ENCODE measurements around the gene HSPA2.
"Not testable (repeated sequence)": the region's sequence is repeated elsewhere in the genome, so short reads cannot be mapped to it uniquely, and the experiment has no call there.

HSPA2 gene

DNA sequence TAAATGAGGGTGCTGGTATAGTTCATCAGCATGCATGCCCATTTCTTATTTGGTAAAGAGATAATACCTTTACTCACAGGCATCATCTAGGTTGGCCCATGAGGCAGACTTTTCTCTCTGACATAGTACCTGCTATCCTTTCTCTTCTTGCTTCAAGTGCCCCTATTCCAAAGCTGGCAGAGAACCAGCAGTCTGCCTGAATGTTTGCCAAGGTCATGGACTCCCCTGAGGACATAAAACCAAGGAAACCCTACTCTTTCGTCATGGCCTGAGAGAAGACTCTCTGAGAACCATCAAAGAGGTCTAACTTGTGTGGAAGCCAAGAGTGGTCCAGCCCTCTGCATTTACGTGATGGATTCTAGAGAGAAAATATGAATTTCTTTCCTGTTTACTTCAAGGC is 21.1 kb downstream of the HSPA2 start:
- no peak for DNase-seq (ENCODE audit: low read depth, low spot score)

DNA sequence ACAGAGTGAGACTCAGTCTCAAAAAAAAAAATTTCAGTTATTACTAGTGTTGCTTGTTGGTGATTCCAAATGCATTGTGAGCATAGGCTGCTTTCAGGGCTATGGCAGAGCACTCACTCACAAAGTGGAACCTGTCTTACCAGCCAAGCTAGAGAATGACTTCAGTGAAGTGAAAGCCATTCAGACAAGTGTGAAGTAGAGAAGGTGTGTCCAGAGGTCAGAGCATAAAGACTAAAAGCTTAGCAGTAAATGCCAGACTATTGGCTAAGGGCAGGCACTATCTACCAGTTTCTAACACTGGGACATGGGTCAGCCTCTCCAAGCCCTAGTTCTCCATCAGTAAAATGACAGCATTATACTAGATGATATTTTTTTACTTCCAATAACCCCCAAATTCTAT is 21.9 kb downstream of the HSPA2 start:
- no peak for DNase-seq (ENCODE audit: low read depth, low spot score)

DNA sequence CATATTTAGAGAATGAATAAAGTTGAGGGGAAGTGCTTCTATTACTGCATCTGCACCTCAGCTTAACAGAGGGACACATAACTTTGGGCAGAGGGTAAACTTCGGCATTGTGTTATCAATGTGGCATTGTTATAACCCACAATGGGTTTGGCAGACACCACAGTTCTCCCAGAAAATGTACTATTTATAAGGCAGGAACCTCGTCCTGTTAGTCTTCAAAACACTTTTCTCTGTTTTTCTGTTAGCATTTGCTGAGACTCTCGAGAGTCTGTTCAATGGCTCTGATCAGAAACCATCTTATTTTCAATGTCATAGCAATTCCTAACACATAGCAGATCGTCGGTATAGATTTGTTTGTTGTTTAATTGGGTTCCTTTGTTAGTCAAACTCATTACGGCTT is 23.2 kb downstream of the HSPA2 start:
- no peak for DNase-seq (ENCODE audit: low read depth, low spot score)

DNA sequence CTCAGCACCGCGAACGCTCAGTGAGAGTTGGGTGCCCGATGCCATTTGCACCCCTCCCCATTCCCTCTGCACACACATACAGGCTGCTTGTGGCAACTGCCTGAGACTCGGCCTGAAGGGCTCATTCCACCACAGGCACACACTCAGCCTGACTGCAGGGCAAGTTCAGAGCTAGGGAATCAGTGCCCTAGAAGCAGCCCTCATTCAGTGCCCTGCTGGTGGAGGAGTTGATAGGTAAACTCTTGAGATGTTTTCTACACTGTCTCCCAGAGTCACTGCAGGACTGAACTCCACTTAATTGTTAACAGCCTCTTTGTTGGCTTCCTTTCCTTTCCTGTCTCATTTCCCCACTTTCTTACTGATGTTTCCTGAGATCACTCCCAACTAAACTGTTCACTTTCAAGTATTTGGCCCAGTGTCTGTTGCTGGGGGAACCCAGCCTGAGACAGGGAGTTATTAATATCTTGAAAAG is 26.1 kb downstream of the HSPA2 start:
- DNase-seq (ENCODE audit: low read depth, low spot score): no peak

DNA sequence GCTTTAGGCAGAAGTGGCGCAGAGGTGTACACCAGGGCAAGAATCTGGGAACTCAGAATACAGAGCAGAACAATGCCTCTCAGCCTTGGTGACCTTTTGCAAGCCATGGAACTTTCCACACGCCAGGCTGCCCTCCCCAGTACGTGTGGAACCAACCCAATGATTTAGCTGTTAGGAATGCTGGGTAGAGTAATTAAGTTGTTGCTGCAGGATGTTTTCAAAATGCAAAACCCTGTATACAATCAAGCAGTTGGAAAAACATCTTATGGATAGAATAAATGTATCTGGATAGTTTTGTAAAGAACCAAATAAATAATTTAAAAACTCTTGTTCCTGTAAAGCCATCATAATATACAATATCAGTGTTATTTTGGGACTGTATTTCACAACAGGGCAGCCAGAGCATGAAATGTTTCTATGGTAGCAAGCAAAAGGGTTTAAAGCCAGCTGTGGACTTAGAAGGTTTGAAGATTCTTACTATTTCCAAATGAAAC is 28.6 kb downstream of the HSPA2 start:
- peak; percentile 50 for DNase-seq (ENCODE audit: low read depth, low spot score)

DNA sequence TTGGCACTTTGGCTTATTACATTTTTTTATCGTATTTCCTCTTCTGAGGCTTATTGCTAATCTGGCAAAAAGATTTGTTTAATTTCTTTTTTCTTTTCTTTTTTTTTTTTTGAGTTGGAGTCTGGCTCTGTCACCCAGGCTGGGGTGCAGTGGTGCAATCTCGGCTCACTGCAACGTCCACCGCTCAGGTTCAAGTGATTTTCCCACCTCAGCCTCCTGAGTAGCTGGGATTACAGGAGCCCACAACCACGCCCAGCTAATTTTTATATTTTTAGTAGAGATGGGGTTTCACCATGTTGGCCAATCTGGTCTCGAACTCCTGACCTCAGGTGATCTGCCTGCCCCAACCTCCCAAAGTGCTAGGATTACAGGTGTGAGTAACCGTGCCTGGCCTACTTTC is 29.1 kb downstream of the HSPA2 start:
- DNase-seq (ENCODE audit: low read depth, low spot score): not testable (repeated sequence)

DNA sequence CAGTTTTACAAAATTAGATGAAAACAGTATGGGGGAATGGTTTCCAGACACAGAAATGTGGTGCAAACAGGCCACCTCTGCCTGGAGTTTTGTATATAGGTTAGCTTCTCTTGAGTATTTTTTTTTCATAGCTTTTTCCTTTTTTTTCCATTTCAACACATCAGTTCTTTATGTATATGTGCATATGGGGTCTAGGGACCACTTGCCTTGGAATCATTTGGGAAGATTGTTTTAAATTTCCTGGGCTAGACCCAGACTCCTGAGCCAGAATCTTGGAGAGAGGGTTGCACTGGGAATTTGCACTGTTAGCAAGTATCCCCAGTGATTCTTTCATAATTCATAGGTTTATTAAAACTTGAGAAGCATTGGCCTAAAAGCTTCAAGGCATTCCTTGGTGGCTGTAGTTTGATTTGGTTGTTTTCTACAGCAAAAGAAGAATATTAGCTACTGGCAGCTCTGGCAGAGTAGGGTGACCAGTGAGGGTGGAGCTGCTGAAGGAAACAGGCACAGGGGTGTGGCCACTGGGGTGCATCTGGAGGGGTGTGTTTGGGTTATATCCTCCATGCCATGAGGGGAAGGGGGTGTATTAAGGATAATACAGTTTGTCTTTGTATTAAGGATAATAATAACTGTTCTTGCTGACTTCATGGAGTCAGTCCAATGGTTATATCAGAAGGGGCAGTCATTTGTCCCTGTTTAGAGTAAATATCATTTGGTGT is 32.0 kb downstream of the HSPA2 start:
- DNase-seq (ENCODE audit: low read depth, low spot score): no peak

DNA sequence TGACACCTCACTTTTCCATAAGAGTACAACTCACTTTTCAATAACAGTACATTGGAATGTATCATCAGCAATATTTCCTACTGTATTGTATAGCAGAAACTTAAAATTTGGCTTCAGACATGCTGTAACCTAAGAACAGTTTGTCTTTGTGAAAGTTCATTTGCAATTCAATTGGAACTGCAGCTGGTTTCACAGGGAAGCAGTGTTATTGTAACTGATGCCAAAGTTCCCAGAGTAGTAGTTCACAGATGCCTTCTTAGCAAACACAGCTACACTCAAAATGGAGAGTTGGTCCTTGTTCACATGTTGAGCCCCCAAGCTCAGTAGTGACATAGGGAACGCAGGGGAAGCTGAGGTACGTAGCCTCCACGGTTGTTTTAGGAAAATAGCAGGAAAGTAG is 32.6 kb downstream of the HSPA2 start:
- DNase-seq (ENCODE audit: low read depth, low spot score): no peak

DNA sequence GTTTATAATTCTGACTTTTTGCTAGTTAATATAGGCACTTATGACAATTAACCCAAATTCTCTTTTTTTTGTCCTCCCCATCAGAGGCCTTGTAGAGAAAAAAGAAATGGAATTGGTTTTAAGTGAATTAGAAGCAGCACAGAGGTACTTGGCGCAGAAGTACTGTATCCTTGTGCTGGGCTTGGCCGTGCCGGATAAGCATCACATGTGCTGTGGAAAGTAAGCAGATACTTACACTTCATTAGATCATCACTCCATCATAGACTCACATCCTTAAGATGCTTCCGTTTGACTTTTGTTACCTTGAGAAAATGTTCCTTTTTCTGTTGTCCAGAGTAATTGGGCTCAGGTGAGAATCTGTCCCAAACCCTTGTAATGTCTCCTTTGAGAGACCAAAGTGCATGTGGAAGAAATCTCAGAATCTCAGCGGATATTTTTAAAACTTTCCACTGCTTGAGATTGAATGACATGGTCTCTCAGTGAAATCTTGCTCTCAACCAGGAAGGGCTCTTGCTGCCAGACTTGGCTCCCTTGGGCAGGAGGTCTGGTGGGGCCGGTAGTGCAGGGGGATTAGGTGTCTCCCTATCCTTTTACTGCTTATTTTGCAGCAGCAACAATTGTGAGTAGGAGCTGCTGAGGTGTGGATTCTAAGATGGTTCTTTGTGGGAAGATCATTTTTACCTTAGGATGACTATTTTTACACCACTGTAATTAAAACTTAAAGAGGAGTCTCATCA is 34.0 kb downstream of the HSPA2 start:
- DNase-seq (ENCODE audit: low read depth, low spot score): no peak

DNA sequence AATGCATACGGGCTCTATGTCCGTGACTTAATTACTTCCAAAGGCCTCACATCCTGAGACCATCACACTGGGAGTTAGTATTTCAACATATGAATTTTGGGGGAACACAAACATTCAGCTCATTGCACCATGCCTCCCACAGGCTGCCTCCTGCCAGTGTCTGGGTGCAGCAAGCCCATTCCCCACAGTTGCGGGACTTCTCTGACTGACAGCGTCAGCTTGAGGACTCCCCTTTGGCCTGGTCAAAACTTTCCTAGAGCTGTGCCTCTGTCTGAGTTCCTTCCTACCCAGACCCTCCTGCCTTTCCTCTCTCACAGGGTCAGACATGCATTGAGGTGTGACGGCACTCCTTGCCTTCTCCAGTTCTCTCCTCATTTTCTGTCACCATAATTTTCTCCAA is 36.7 kb downstream of the HSPA2 start:
- no peak for DNase-seq (ENCODE audit: low read depth, low spot score)

DNA sequence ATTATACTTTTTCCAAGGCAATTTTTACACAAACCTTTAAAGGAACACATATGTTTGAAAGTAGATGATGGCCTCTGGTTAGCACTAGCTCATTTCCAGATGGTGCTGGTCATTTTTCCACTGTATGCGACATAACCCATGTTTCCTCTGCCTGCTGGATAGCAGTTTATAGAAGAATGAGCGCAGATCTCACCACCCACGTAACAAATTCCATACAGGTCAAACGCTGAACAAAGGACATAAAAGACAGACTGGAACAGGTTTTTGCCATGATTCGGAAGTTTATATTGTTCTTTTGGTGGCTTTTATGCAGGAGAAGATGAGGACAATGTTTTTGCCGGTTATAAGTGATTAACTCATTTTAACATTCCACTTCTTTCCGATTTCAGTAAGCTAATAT is 39.9 kb downstream of the HSPA2 start:
- no peak for DNase-seq (ENCODE audit: low read depth, low spot score)

DNA sequence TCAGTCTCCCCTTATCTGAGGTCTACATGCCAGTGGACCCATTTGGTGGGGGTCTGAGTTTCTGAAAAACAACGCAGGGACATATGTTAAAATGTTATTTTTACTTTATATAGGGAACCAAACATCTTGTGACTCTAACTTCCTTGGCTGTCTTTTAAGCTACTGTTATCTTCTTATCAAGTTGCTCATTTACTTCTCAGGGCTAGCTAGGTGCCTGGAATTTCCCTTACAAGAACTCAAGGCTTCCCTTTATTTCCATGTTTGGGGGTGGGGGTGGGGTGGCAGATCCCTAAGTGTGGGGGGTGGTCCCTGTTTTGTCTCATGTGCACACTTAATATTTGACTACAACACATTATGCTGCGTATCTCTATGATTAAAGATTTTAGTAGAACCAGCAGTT is 40.8 kb downstream of the HSPA2 start:
- no peak for DNase-seq (ENCODE audit: low read depth, low spot score)

DNA sequence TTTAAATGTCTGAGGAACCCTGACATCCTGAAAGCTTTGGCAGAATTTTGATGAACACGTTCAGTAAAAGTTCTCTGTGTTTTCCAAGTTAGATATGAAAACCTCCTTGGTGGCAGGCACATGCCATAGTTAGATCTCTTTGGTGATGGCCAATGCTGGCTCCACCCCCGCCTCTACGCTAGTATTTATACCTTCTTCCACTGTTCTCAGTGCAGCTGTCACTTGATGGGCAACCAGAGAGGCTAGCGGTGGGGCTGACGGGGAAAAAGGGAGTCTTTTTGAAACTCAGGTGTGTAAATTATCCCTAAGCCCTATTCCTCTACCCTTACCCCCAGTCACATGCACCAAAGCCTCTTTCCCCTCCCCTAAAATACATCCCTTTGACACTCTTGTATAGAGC is 41.3 kb downstream of the HSPA2 start:
- DNase-seq (ENCODE audit: low read depth, low spot score): no peak

DNA sequence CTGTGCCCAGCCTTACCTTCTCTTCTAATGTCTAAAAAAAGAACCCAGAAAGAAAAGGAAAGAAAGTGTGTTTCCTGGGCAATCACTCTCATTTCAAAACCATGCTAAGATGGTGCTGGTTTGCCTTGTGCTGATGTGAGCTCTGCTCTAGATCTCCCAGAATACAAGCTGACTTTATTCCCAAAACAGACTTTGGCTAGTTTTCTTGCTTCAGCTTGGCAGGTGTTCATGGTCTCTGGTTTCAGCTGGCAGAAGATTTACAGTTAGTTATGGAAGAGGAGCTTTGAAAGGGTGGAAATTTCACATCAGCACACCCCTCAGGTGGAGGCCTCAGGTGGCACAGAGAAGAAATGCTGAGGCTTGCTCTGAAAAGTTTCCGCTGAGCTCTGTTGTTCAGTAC is 43.6 kb downstream of the HSPA2 start:
- DNase-seq (ENCODE audit: low read depth, low spot score): no peak

DNA sequence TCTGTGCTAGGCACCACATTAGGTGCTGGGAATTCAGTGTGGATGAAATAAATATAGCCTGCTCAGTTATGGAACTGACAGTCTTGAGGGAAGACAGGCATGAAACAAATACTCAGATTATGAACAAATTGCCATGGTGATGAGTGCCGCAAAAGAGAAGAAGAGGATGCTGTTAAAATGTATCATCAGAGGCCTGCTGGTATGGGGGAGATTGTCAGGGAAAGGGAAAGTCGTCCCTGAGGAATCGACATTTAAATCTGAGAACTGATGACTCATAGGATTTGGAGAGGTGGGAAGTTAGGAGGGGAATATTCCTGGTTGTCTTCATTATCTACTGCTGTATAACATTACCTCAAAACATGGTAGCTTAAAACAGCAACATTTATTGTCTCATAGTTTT is 51.3 kb downstream of the HSPA2 start:
- no peak for DNase-seq (ENCODE audit: low read depth, low spot score)
